ENCODE measurements around the gene FAM219B. TPM values are rescaled to one million over a fixed set of nuclear protein-coding genes. Genes with fewer than 3 reads are reported as not detected.

Gene FAM219B
- total RNA-seq, 4 donors from 2014 or later, result 49.4 to 96.2 (median 68.0) TPM

DNA sequence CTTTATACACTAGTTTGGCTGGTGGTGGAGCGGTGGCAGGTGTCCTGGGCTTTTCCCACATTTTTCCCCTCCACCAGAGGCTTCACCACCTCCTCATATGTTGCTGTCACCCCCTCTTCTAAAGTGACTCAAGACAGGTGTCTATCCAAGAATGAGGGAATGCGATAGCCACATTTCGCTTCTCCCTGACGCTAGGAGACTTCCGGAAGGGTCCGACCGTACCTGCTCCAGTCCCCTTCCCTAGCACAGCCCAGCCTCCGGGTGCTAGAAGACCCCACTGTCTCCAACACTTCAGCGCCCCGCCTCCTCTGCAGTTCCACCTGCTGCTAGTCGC is 34.0 kb downstream of the FAM219B start:
- Histone ChIP-seq H3K27ac (peak overlapping the region; percentile 97), H3K4me1 (peaks cover 59% of the 10 kb centered on the region), H3K27me3 (no peaks in the 10 kb centered on the region), H3K4me3 (peak overlapping the region; percentile 81), H3K36me3 (no peaks in the 10 kb centered on the region), H3K9me3 (no peaks in the 10 kb centered on the region)
- 0% methylated on average over 10 of the region's 11 CpGs for WGBS
- TF ChIP-seq CTCF (IDR thresholded peaks at IDR 0.05) (no peak), POLR2AphosphoS5 (IDR thresholded peaks at IDR 0.05) (no peak)
- no peak for DNase-seq (ENCODE audit: low spot score in 2 of 2)

GRCh38 chr15:74870436-74871215 is 36.0 kb downstream of the FAM219B start:
- no peaks in the 10 kb centered on the region for H3K27me3 ChIP-seq
- no peak for DNase-seq (ENCODE audit: low spot score in 2 of 2)
- H3K4me3 ChIP-seq, result peak overlapping the region; percentile 81
- WGBS, result 23% methylated on average over 6 of the region's 6 CpGs
- H3K9me3 ChIP-seq, result no peaks in the 10 kb centered on the region
- peaks cover 80% of the 10 kb centered on the region for H3K4me1 ChIP-seq
- no peaks in the 10 kb centered on the region for H3K36me3 ChIP-seq
- TF ChIP-seq POLR2A (IDR thresholded peaks at IDR 0.05), result no peak
- TF ChIP-seq POLR2AphosphoS5 (IDR thresholded peaks at IDR 0.05), result no peak
- TF ChIP-seq CTCF (IDR thresholded peaks at IDR 0.05), result no peak
- no peak for TF ChIP-seq EP300 (IDR thresholded peaks at IDR 0.05)
- peak overlapping the region; percentile 72 for H3K27ac ChIP-seq

DNA sequence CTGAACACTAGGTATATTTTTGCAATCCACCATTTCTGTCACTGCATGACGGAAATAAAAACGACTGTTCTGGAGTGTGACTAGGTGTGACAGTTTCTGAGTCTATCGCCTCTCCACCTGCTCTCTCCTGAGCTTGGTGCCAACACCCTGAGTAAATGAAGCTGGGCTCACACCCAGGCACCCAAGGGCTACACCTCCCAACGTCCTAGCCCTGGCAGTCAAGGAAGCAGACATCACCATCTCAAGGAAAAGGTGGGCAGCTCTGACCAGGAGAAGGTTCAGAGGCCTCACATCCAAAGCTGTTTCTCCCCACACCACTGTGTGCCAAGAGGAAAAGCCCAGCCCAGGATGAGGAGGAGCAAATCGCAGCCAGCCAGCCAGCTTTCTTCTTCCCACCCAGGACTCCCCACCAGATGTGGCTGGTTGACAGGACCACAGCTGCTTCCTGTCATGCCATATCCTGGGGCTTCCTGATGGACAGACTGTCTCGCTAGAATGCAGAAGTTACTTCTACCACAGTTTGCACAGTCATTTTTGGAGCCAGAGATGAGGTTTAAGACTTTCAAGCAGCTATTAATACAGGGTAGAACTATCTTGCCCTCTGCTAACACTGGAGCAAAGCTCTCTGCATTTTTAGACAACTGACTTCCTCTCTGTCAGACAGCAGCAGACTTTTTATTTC is 36.8 kb downstream of the FAM219B start:
- Histone ChIP-seq H3K4me3 (peak overlapping the region; percentile 14), H3K9me3 (no peaks in the 10 kb centered on the region), H3K36me3 (no peaks in the 10 kb centered on the region), H3K4me1 (peaks cover 87% of the 10 kb centered on the region), H3K27me3 (no peaks in the 10 kb centered on the region), H3K27ac (peak overlapping the region; percentile 72)
- no peak for TF ChIP-seq POLR2A (IDR thresholded peaks at IDR 0.05)
- no peak for TF ChIP-seq EP300 (IDR thresholded peaks at IDR 0.05)
- no peak for TF ChIP-seq POLR2AphosphoS5 (IDR thresholded peaks at IDR 0.05)
- TF ChIP-seq CTCF (IDR thresholded peaks at IDR 0.05), result no peak
- DNase-seq (ENCODE audit: low spot score in 2 of 2), result peak in 1 of 2 donors; percentile 83
- WGBS, result 9% methylated on average over 6 of the region's 6 CpGs

- Histone ChIP-seq H3K4me1 (peaks cover 91% of the 10 kb centered on the region), H3K27ac (peak overlapping the region; percentile 72), H3K36me3 (no peaks in the 10 kb centered on the region), H3K27me3 (no peaks in the 10 kb centered on the region), H3K4me3 (peak overlapping the region; percentile 14), H3K9me3 (no peaks in the 10 kb centered on the region)
- no peak for DNase-seq (ENCODE audit: low spot score in 2 of 2)
- peak; percentile 46 for TF ChIP-seq EP300 (IDR thresholded peaks at IDR 0.05)
- TF ChIP-seq POLR2A (IDR thresholded peaks at IDR 0.05), result no peak
- no peak for TF ChIP-seq POLR2AphosphoS5 (IDR thresholded peaks at IDR 0.05)
Observed at GRCh38 chr15:74869372-74869725, 37.3 kb downstream of the FAM219B start.

DNA sequence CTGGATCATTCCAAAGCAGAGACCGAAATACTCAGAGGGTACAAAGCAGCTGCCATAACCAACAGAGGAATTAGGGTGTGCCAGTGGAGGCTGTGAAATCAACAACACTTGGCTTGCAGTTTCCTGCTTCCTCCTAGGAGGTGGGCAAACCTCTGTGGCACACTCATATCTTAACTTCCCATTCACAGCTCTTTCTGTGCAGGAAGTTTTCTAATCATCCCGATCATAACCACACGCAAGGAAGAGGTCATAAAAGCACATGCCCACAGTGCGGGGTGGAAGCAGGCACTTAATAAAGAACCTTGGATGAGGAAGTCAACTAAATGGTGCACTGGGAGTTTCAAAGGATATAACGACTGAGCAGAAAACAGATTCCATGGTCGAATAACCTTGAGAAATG is 38.6 kb downstream of the FAM219B start:
- WGBS, result 64% methylated on average over 6 of the region's 6 CpGs
- Histone ChIP-seq H3K9me3 (no peaks in the 10 kb centered on the region), H3K4me1 (peaks cover 96% of the 10 kb centered on the region), H3K27me3 (no peaks in the 10 kb centered on the region), H3K27ac (peak overlapping the region; percentile 72), H3K4me3 (no peak overlapping the region), H3K36me3 (no peaks in the 10 kb centered on the region)
- no peak for DNase-seq (ENCODE audit: low spot score in 2 of 2)
- TF ChIP-seq POLR2A (IDR thresholded peaks at IDR 0.05) (no peak), EP300 (IDR thresholded peaks at IDR 0.05) (no peak), CTCF (IDR thresholded peaks at IDR 0.05) (no peak), POLR2AphosphoS5 (IDR thresholded peaks at IDR 0.05) (no peak)
